Measurements from ENCODE around the gene PTPRE. TPM values are rescaled to one million over a fixed set of nuclear protein-coding genes. Genes with fewer than 3 reads are reported as not detected.

Gene PTPRE
- total RNA-seq, 1 donor from 2014 or later: 0.21 TPM

DNA sequence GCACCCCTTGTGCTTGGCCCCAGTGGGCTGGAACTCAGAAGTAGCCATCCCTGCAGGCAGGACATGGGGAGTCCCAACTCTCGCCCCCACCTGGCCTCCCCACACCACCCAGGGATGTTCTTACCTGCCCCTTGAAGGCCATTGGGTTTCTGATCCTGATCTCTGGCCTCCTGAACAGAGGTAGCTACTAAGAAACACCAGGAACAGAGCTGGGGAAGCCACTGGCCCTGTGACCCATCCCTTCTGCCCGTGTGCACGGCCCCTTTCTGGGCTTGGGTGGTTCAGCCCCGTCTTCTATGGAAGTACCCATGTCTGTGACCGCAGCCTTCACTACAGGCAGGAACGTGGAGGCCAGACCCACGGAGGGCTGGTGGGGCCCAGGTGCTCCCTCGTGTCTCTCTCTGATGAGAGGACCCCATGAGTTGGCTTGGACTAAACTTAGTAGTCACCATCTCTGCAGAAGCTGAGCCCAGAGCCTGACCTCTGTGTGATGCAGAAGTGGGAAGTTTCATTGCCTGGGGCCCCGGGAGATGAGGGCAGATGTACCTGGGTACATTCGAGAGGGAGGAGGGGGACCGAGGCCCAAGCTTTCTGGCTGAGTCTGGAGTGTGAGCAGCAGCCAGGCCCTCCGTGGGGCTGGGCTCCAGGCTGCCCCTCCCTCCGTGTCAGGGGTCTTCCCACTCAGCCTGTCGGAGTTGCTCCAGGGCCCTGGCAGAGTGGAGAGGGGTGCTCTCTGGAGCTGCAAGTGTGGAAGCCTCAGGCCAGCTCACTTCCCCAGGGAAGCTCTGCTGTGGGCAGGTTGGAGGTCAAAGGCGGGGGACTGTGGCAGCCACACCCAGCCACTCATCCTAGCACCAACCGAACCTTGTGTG, 138.3 kb downstream of the PTPRE start:
- Mint-ChIP-seq H3K4me1 (no peaks in the 10 kb centered on the region), H3K4me3 (no peak overlapping the region), H3K9me3 (no peaks in the 10 kb centered on the region), H3K27me3 (ENCODE audit: insufficient read depth, low read depth) (peaks cover 4% of the 10 kb centered on the region), H3K36me3 (no peaks in the 10 kb centered on the region), H3K27ac (no peak overlapping the region)
- TF ChIP-seq, protein P1, sequence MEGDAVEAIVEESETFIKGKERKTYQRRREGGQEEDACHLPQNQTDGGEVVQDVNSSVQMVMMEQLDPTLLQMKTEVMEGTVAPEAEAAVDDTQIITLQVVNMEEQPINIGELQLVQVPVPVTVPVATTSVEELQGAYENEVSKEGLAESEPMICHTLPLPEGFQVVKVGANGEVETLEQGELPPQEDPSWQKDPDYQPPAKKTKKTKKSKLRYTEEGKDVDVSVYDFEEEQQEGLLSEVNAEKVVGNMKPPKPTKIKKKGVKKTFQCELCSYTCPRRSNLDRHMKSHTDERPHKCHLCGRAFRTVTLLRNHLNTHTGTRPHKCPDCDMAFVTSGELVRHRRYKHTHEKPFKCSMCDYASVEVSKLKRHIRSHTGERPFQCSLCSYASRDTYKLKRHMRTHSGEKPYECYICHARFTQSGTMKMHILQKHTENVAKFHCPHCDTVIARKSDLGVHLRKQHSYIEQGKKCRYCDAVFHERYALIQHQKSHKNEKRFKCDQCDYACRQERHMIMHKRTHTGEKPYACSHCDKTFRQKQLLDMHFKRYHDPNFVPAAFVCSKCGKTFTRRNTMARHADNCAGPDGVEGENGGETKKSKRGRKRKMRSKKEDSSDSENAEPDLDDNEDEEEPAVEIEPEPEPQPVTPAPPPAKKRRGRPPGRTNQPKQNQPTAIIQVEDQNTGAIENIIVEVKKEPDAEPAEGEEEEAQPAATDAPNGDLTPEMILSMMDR (IDR thresholded peaks at IDR 0.05): no peak
- TF ChIP-seq EZH2phosphoT487 (IDR thresholded peaks at IDR 0.05) (no peak), EZH2 (IDR thresholded peaks at IDR 0.05) (no peak)
- H3K27me3 ChIP-seq: peaks cover 39% of the 10 kb centered on the region
- H3K9ac ChIP-seq: no peak overlapping the region
- H4K20me1 ChIP-seq (ENCODE audit: low read depth): no peaks in the 10 kb centered on the region
- no peak overlapping the region for H3K4me2 ChIP-seq
- no peaks in the 10 kb centered on the region for H3K79me2 ChIP-seq (ENCODE audit: low read depth)
- no peak for DNase-seq (ENCODE audit: low spot score)
- no peak overlapping the region for H3K4me3 ChIP-seq
- H3K9me3 ChIP-seq (ENCODE audit: low read depth): no peaks in the 10 kb centered on the region
- H3K27ac ChIP-seq: no peak overlapping the region
- no peaks in the 10 kb centered on the region for H3F3A ChIP-seq (ENCODE audit: low read depth)
- H2AFZ ChIP-seq (replicated peaks): no peak overlapping the region
- H3K36me3 ChIP-seq: no peaks in the 10 kb centered on the region
- no peaks in the 10 kb centered on the region for H3K4me1 ChIP-seq

DNA sequence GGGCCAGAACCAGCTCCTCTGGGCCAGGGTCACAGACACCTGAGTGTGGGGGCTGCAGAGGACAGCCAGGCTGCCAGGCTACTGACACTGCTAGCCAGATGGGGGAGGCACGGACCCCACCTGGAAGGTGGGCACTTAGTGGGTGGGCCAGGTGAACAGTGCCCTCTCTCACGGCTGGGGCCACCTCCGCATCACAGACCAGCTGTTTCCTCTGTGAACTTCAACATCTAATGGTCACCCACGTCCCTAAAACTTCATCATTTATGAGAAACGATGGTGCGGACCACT, 138.9 kb downstream of the PTPRE start:
- Mint-ChIP-seq H3K36me3 (no peaks in the 10 kb centered on the region), H3K27ac (no peak overlapping the region), H3K9me3 (no peaks in the 10 kb centered on the region), H3K4me1 (no peaks in the 10 kb centered on the region), H3K4me3 (no peak overlapping the region), H3K27me3 (ENCODE audit: insufficient read depth, low read depth) (peaks cover 4% of the 10 kb centered on the region)
- Histone ChIP-seq H2AFZ (replicated peaks) (no peak overlapping the region), H3K4me1 (no peaks in the 10 kb centered on the region), H3K79me2 (ENCODE audit: low read depth) (no peaks in the 10 kb centered on the region), H3K4me3 (no peak overlapping the region), H3K36me3 (no peaks in the 10 kb centered on the region), H3K27me3 (peaks cover 34% of the 10 kb centered on the region), H3K9me3 (ENCODE audit: low read depth) (no peaks in the 10 kb centered on the region), H3F3A (ENCODE audit: low read depth) (no peaks in the 10 kb centered on the region), H4K20me1 (ENCODE audit: low read depth) (no peaks in the 10 kb centered on the region), H3K4me2 (no peak overlapping the region), H3K27ac (no peak overlapping the region), H3K9ac (no peak overlapping the region)
- DNase-seq (ENCODE audit: low spot score): no peak
- TF ChIP-seq, protein P1 (IDR thresholded peaks at IDR 0.05): no peak
- TF ChIP-seq EZH2 (IDR thresholded peaks at IDR 0.05) (no peak), EZH2phosphoT487 (IDR thresholded peaks at IDR 0.05) (no peak)

- no peaks in the 10 kb centered on the region for H3K4me1 ChIP-seq
- H3F3A ChIP-seq (ENCODE audit: low read depth): no peaks in the 10 kb centered on the region
- H3K36me3 ChIP-seq: no peaks in the 10 kb centered on the region
- no peak for TF ChIP-seq EZH2phosphoT487 (IDR thresholded peaks at IDR 0.05)
- no peak for TF ChIP-seq EZH2 (IDR thresholded peaks at IDR 0.05)
- TF ChIP-seq, protein P1 (IDR thresholded peaks at IDR 0.05): no peak
- Mint-ChIP-seq H3K27me3 (ENCODE audit: insufficient read depth, low read depth) (no peaks in the 10 kb centered on the region), H3K4me1 (no peaks in the 10 kb centered on the region), H3K27ac (no peak overlapping the region), H3K9me3 (no peaks in the 10 kb centered on the region), H3K4me3 (no peak overlapping the region), H3K36me3 (no peaks in the 10 kb centered on the region)
- H3K9me3 ChIP-seq (ENCODE audit: low read depth): no peaks in the 10 kb centered on the region
- H3K4me3 ChIP-seq: no peak overlapping the region
- no peaks in the 10 kb centered on the region for H3K79me2 ChIP-seq (ENCODE audit: low read depth)
- H4K20me1 ChIP-seq (ENCODE audit: low read depth): no peaks in the 10 kb centered on the region
- H3K4me2 ChIP-seq: no peak overlapping the region
- peaks cover 31% of the 10 kb centered on the region for H3K27me3 ChIP-seq
- no peak overlapping the region for H3K9ac ChIP-seq
- no peak overlapping the region for H3K27ac ChIP-seq
- DNase-seq (ENCODE audit: low spot score): no peak
- H2AFZ ChIP-seq (replicated peaks): no peak overlapping the region
Measured at GRCh38 chr10:128046156-128046952, 139.5 kb downstream of the PTPRE start.

Data from neural progenitor cell (in vitro differentiated cells).